ENCODE data around the gene NR3C1.

The NR3C1 gene

DNA sequence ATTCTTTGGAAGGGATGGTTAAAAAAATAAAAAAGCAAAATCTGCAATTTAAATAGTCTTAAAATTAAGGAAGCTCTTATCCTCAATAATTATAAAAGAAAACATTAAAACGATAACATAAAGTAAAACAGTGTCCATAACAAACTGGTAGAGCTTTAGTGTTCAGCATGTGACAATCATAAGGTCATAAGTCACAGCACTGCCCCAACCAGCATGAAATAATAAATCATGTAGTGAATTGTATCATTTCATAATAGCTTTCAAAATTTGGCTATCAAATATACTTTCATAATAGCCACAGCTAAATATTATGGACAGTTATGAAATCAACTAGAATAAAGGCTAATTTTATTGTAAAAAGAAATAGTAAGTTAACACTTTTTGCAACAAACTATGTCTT, 10.0 kb downstream of the NR3C1 start:
- Histone ChIP-seq H3K27me3 (replicated peaks; ENCODE audit: insufficient read depth, low read length) (no peaks in the 10 kb centered on the region), H3K4me1 (ENCODE audit: low read length) (0 out of 2 replicates have a peak, but pooled peaks cover 7% of the 10 kb centered on the region), H3K4me3 (ENCODE audit: low read length) (peak overlapping the region; percentile 28), H3K9me3 (replicated peaks; ENCODE audit: insufficient read depth, low read length) (no peaks in the 10 kb centered on the region), H3K27ac (ENCODE audit: low read length) (peak overlapping the region; percentile 29; the same call in 1 of the 2 replicates), H3K36me3 (replicated peaks; ENCODE audit: insufficient read depth, low read length) (peaks cover 3% of the 10 kb centered on the region; the same call in 1 of the 2 replicates), H3F3A (ENCODE audit: insufficient read depth, low read length) (peaks cover 14% of the 10 kb centered on the region; the same call in 1 of the 2 replicates), H4K20me1 (ENCODE audit: insufficient read depth, low read length) (peaks cover 6% of the 10 kb centered on the region; the same call in 1 of the 2 replicates), H3K79me2 (ENCODE audit: low read length) (peaks cover 100% of the 10 kb centered on the region), H3K9me2 (replicated peaks; ENCODE audit: insufficient read depth, low read length) (no peaks in the 10 kb centered on the region), H2AFZ (ENCODE audit: low read length) (no peak overlapping the region), H3K4me2 (ENCODE audit: low read depth, low read length) (peak overlapping the region; percentile 57), H3K9ac (ENCODE audit: low read length) (peak overlapping the region; percentile 93; the same call in 1 of the 2 replicates)
- DNase-seq: no peak
- TF ChIP-seq EZH2phosphoT487 (IDR thresholded peaks at IDR 0.05; ENCODE audit: low read length) (no peak), EZH2 (optimal IDR thresholded peaks at IDR 0.05; ENCODE audit: low read depth, low read length) (no peak)
- TF ChIP-seq, protein P1, sequence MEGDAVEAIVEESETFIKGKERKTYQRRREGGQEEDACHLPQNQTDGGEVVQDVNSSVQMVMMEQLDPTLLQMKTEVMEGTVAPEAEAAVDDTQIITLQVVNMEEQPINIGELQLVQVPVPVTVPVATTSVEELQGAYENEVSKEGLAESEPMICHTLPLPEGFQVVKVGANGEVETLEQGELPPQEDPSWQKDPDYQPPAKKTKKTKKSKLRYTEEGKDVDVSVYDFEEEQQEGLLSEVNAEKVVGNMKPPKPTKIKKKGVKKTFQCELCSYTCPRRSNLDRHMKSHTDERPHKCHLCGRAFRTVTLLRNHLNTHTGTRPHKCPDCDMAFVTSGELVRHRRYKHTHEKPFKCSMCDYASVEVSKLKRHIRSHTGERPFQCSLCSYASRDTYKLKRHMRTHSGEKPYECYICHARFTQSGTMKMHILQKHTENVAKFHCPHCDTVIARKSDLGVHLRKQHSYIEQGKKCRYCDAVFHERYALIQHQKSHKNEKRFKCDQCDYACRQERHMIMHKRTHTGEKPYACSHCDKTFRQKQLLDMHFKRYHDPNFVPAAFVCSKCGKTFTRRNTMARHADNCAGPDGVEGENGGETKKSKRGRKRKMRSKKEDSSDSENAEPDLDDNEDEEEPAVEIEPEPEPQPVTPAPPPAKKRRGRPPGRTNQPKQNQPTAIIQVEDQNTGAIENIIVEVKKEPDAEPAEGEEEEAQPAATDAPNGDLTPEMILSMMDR (IDR thresholded peaks at IDR 0.05; ENCODE audit: low read length): no peak

DNA sequence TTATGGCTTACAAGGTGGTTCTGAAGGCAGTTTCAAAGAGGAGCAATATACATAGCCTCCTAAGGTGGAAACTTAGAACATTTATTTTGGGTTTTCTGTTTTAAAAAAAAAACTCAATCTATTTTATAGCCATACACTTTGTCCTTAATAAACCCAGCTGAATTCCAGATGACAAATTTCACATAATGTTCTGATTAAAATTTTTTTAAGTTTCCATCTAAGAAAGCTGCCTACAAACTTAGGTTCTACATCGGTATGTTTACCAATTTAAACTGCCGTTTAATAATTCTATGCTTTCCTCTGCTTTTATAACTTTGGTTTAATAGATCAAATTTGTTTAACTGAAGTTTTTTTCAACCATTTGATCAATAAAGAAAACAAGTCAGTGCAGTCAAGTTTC, 12.5 kb downstream of the NR3C1 start:
- peaks cover 6% of the 10 kb centered on the region; the same call in 1 of the 2 replicates for H3F3A ChIP-seq (ENCODE audit: insufficient read depth, low read length)
- peaks cover 18% of the 10 kb centered on the region; the same call in 1 of the 2 replicates for H3K36me3 ChIP-seq (replicated peaks; ENCODE audit: insufficient read depth, low read length)
- H3K4me2 ChIP-seq (ENCODE audit: low read depth, low read length): peak overlapping the region; percentile 34; the same call in 1 of the 2 replicates
- H3K9ac ChIP-seq (ENCODE audit: low read length): no peak overlapping the region
- H3K79me2 ChIP-seq (ENCODE audit: low read length): peaks cover 100% of the 10 kb centered on the region
- H2AFZ ChIP-seq (ENCODE audit: low read length): no peak overlapping the region
- H3K27me3 ChIP-seq (replicated peaks; ENCODE audit: insufficient read depth, low read length): no peaks in the 10 kb centered on the region
- no peaks in the 10 kb centered on the region for H3K9me2 ChIP-seq (replicated peaks; ENCODE audit: insufficient read depth, low read length)
- no peaks in the 10 kb centered on the region for H3K9me3 ChIP-seq (replicated peaks; ENCODE audit: insufficient read depth, low read length)
- no peak overlapping the region for H3K27ac ChIP-seq (ENCODE audit: low read length)
- 0 out of 2 replicates have a peak, but pooled peaks cover 7% of the 10 kb centered on the region for H3K4me1 ChIP-seq (ENCODE audit: low read length)
- TF ChIP-seq EZH2 (optimal IDR thresholded peaks at IDR 0.05; ENCODE audit: low read depth, low read length) (no peak), EZH2phosphoT487 (IDR thresholded peaks at IDR 0.05; ENCODE audit: low read length) (no peak)
- TF ChIP-seq, protein P1 (IDR thresholded peaks at IDR 0.05; ENCODE audit: low read length): no peak
- no peak for DNase-seq
- peaks cover 6% of the 10 kb centered on the region; the same call in 1 of the 2 replicates for H4K20me1 ChIP-seq (ENCODE audit: insufficient read depth, low read length)
- no peak overlapping the region for H3K4me3 ChIP-seq (ENCODE audit: low read length)

DNA sequence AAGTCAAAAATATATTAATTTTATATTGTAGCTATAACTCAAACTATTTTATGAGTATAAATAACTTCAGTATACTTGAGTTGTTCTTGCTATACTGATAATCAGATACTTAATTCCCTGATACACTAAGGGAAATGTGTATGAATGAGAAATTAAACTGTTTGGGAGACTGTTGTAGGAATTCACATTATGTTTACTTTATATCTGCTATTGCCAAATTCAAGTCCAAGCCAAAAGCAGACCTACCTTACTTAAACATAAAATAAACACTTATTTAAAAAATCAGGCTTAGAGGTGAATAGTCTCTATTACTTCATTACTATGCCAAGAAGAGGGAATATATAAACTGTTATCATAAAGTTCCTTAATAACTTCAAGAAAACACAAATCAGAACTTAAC, 13.2 kb downstream of the NR3C1 start:
- Histone ChIP-seq H3K4me3 (ENCODE audit: low read length) (no peak overlapping the region), H3F3A (ENCODE audit: insufficient read depth, low read length) (0 out of 2 replicates have a peak, but pooled peaks cover 3% of the 10 kb centered on the region), H4K20me1 (ENCODE audit: insufficient read depth, low read length) (peaks cover 6% of the 10 kb centered on the region; the same call in 1 of the 2 replicates), H3K27ac (ENCODE audit: low read length) (no peak overlapping the region), H3K4me1 (ENCODE audit: low read length) (0 out of 2 replicates have a peak, but pooled peaks cover 7% of the 10 kb centered on the region), H3K79me2 (ENCODE audit: low read length) (peaks cover 100% of the 10 kb centered on the region), H3K4me2 (ENCODE audit: low read depth, low read length) (no peak overlapping the region), H3K36me3 (replicated peaks; ENCODE audit: insufficient read depth, low read length) (peaks cover 21% of the 10 kb centered on the region), H3K9me2 (replicated peaks; ENCODE audit: insufficient read depth, low read length) (no peaks in the 10 kb centered on the region), H3K9ac (ENCODE audit: low read length) (no peak overlapping the region), H2AFZ (ENCODE audit: low read length) (no peak overlapping the region), H3K9me3 (replicated peaks; ENCODE audit: insufficient read depth, low read length) (no peaks in the 10 kb centered on the region), H3K27me3 (replicated peaks; ENCODE audit: insufficient read depth, low read length) (no peaks in the 10 kb centered on the region)
- TF ChIP-seq EZH2 (optimal IDR thresholded peaks at IDR 0.05; ENCODE audit: low read depth, low read length): no peak
- no peak for TF ChIP-seq EZH2phosphoT487 (IDR thresholded peaks at IDR 0.05; ENCODE audit: low read length)
- TF ChIP-seq, protein P1 (IDR thresholded peaks at IDR 0.05; ENCODE audit: low read length): no peak
- DNase-seq: no peak
